T1000 (cell line): ENCODE measurements around the gene CPNE7.

Source experiments
- DNase-seq: peaks from one replicate; lab custom pipeline; 2025; ENCODE audit warnings: mixed read lengths; lab: John Stamatoyannopoulos, UW

Gene CPNE7

GRCh38 chr16:89549007-89549700 lies 26.4 kb upstream of the CPNE7 start:
- DNase-seq: no peak

- DNase-seq: no peak
Measured at GRCh38 chr16:89550421-89551007, 25.0 kb upstream of the CPNE7 start.

- DNase-seq: no peak
Measured at GRCh38 chr16:89552329-89552728, 23.2 kb upstream of the CPNE7 start.

- DNase-seq: no peak
Measured at GRCh38 chr16:89552913-89553312, 22.6 kb upstream of the CPNE7 start.

GRCh38 chr16:89553733-89554132 lies 21.8 kb upstream of the CPNE7 start:
- DNase-seq: no peak

- DNase-seq: no peak
Measured at GRCh38 chr16:89554343-89554742, 21.2 kb upstream of the CPNE7 start.

GRCh38 chr16:89555265-89555664 lies 20.3 kb upstream of the CPNE7 start:
- no peak for DNase-seq

- DNase-seq: no peak
Measured at GRCh38 chr16:89555780-89556179, 19.8 kb upstream of the CPNE7 start.

GRCh38 chr16:89556750-89557689 lies 18.5 kb upstream of the CPNE7 start:
- peak; percentile 34 for DNase-seq

- DNase-seq: no peak
Measured at GRCh38 chr16:89557690-89558490, 17.7 kb upstream of the CPNE7 start.

- peak; percentile 84 for DNase-seq
Measured at GRCh38 chr16:89560378-89561141, 15.0 kb upstream of the CPNE7 start, which contains the start of gene RPL13. RPL13 (plus strand) TSS chr16:89560682; CDS start chr16:89560960, 278 bp downstream.

- no peak for DNase-seq
Measured at GRCh38 chr16:89561142-89561883, 14.2 kb upstream of the CPNE7 start.

- no peak for DNase-seq
Measured at GRCh38 chr16:89561884-89562599, 13.5 kb upstream of the CPNE7 start.

- DNase-seq: no peak
Measured at GRCh38 chr16:89562939-89563338, 12.6 kb upstream of the CPNE7 start.

GRCh38 chr16:89563639-89564392 lies 11.7 kb upstream of the CPNE7 start:
- no peak for DNase-seq

GRCh38 chr16:89564476-89565255 lies 10.9 kb upstream of the CPNE7 start:
- DNase-seq: no peak

GRCh38 chr16:89565256-89565505 lies 10.4 kb upstream of the CPNE7 start:
- no peak for DNase-seq
